HepG2 (cell line): Measurements from ENCODE around the gene CFAP45. TPM values are rescaled to one million over a fixed set of nuclear protein-coding genes. Genes with fewer than 3 reads are reported as not detected.
A peak's percentile ranks its signal among the peaks of the same experiment; 100 is the strongest.

ENCODE experiments used
- CSRNP1 ChIP-seq: sonication (generic); formaldehyde crosslinking; IDR thresholded peaks from 2 replicates; pipeline ENCODE4 v1.8.1; 2023; ENCODE audit warnings: mild to moderate bottlenecking, missing genetic modification reagents
- FLYWCH1 ChIP-seq: sonication (generic); formaldehyde crosslinking; IDR thresholded peaks from 2 replicates; pipeline ENCODE4 v1.8.1; 2023; ENCODE audit warnings: mild to moderate bottlenecking, missing genetic modification reagents
- FOXP1 ChIP-seq, 2 experiments: fragments of 450-650 bp in 1 of 2; IDR thresholded peaks; 2 replicates each; pipeline ENCODE4 v1.6.1; 2017 to 2018; ENCODE audit warnings: antibody characterized with exemption in 1 of 2
- HNF1B ChIP-seq: sonication (generic); formaldehyde crosslinking; IDR thresholded peaks from 2 replicates; pipeline ENCODE4 v1.5.1; 2020; ENCODE audit warnings: mild to moderate bottlenecking, moderate library complexity, missing genetic modification reagents
- HOMEZ ChIP-seq: IDR thresholded peaks from 2 replicates; pipeline ENCODE4 v1.6.1; 2016; ENCODE audit warnings: low read depth
- KLF13 ChIP-seq: sonication (generic); formaldehyde crosslinking; IDR thresholded peaks from 2 replicates; pipeline ENCODE4 v1.4.0; 2020; ENCODE audit warnings: mild to moderate bottlenecking, missing genetic modification reagents
- NR2F6 ChIP-seq, 2 experiments: IDR thresholded peaks; 2 replicates each; pipeline ENCODE4 v1.6.1; 2016; ENCODE audit warnings: antibody characterized with exemption in 1 of 2, mild to moderate bottlenecking in 1 of 2
- RAD21 ChIP-seq: fragments of 450-650 bp; formaldehyde crosslinking; IDR thresholded peaks from 2 replicates; pipeline ENCODE4 v1.5.0; 2020; ENCODE audit warnings: mild to moderate bottlenecking
- SAP130 ChIP-seq: IDR thresholded peaks from 2 replicates; pipeline ENCODE4 v1.6.1; 2016; ENCODE audit warnings: low read depth
- TGIF2 ChIP-seq: IDR thresholded peaks from 2 replicates; pipeline ENCODE4 v1.6.1; 2016; ENCODE audit warnings: control low read depth, missing compliant biosample characterization
- ZHX1 ChIP-seq: sonication (generic); formaldehyde crosslinking; IDR thresholded peaks from 2 replicates; pipeline ENCODE4 v1.8.1; 2022; ENCODE audit warnings: low read depth, mild to moderate bottlenecking, missing genetic modification reagents
- ZNF17 ChIP-seq: sonication (generic); formaldehyde crosslinking; IDR thresholded peaks from 2 replicates; pipeline ENCODE4 v1.5.0; 2020; ENCODE audit warnings: mild to moderate bottlenecking, missing genetic modification reagents
- ZNF274 ChIP-seq: sonication (generic); formaldehyde crosslinking; IDR thresholded peaks from 2 replicates; pipeline ENCODE4 v1.5.1; 2020; ENCODE audit warnings: mild to moderate bottlenecking, missing genetic modification reagents
- ZNF460 ChIP-seq: sonication (generic); formaldehyde crosslinking; IDR thresholded peaks from 2 replicates; pipeline ENCODE4 v1.5.1; 2020; ENCODE audit warnings: missing genetic modification reagents, mild to moderate bottlenecking, borderline replicate concordance
- ZNF687 ChIP-seq: sonication (generic); formaldehyde crosslinking; IDR thresholded peaks from 2 replicates; pipeline ENCODE4 v1.5.1; 2020; ENCODE audit warnings: mild to moderate bottlenecking, missing genetic modification reagents, moderate library complexity
- ZNF792 ChIP-seq: IDR thresholded peaks from 2 replicates; pipeline ENCODE4 v1.6.1; 2016
- polyA plus RNA-seq, 8 experiments: library from polyadenylated mRNA; depleted of rRNA in 3 of 8; stranded (reverse) in 7 of 8; unstranded in 1 of 8; fragments of >200 nt; fragmentation: Illumina TruSeq in 4 of 8; extraction: Trizol in 4 of 8; gene quantifications; 2 replicates each; pipeline versions ENCODE4 v1.2.1 to v1.2.3, GENCODE V29; 2011 to 2016; ENCODE audit warnings: low read depth in 4 of 8, missing spikeins in 1 of 8, mixed read lengths in 1 of 8; ENCODE audit not compliant: insufficient read depth in 1 of 8
- total RNA-seq, 5 experiments: library from RNA; depleted of rRNA; stranded (reverse); fragments of >200 nt; fragmentation: Illumina TruSeq; extraction: Trizol; gene quantifications; 2 replicates each; pipeline ENCODE4 v1.2.3, GENCODE V29; 2016; ENCODE audit warnings: low read depth in 1 of 5

Gene CFAP45
- total and polyA plus RNA-seq, 2 of the 13 experiments (the other 11 are each of a cell fraction or from before 2014, with no cell fraction given) = not detected

- no peak for TF ChIP-seq CSRNP1
- TF ChIP-seq ZHX1 = no peak
- no peak for TF ChIP-seq SAP130 (CRISPR knock-in tag)
- TF ChIP-seq KLF13 = 0 out of 2 replicates have a peak, but pooled peaks have one; percentile 50
- peak; percentile 41 for TF ChIP-seq ZNF687
- no peak for TF ChIP-seq NR2F6 (IDR thresholded peaks at IDR 0.05)
- 0 out of 2 replicates have a peak, but pooled peaks have one; percentile 23 for TF ChIP-seq NR2F6 (CRISPR knock-in tag; IDR thresholded peaks at IDR 0.05)
- no peak for TF ChIP-seq ZNF460 (CRISPR knock-in tag)
- TF ChIP-seq ZNF274 (CRISPR knock-in tag) = 0 out of 2 replicates have a peak, but pooled peaks have one; percentile 23
- no peak for TF ChIP-seq ZNF17 (CRISPR knock-in tag)
- no peak for TF ChIP-seq HOMEZ (CRISPR knock-in tag)
- TF ChIP-seq RAD21 (CRISPR knock-in tag) = peak; percentile 95
- TF ChIP-seq FOXP1 (IDR thresholded peaks at IDR 0.05) = no peak
- no peak for TF ChIP-seq FOXP1 (CRISPR knock-in tag; IDR thresholded peaks at IDR 0.05)
- no peak for TF ChIP-seq ZNF792 (CRISPR knock-in tag)
- no peak for TF ChIP-seq HNF1B (CRISPR knock-in tag)
- no peak for TF ChIP-seq FLYWCH1 (CRISPR knock-in tag)
- no peak for TF ChIP-seq TGIF2 (CRISPR knock-in tag)
These were observed 36.4 kb upstream of the CFAP45 start (continued) for GRCh38 chr1:159936273-159936904.
